HG03342 (cell line): ENCODE measurements around the gene MYOM1.
"Not testable (repeated sequence)": the region's sequence is repeated elsewhere in the genome, so short reads cannot be mapped to it uniquely, and the experiment has no call there.

Experiments used
- ATAC-seq: cut with Tn5 transposase; IDR thresholded peaks from one replicate; pipeline ENCODE4 v1.9.1; 2021; ENCODE audit warnings: mild to moderate bottlenecking, moderate library complexity; ENCODE audit not compliant: unreplicated experiment

MYOM1 gene

GRCh38 chr18:3221496-3221895 is 1.7 kb upstream of the MYOM1 start:
- ATAC-seq, result no peak

GRCh38 chr18:3220868-3221267 is 1.1 kb upstream of the MYOM1 start:
- not testable (repeated sequence) for ATAC-seq

GRCh38 chr18:3219241-3219630 is 532 bp downstream of the MYOM1 start:
- no peak for ATAC-seq

GRCh38 chr18:3218819-3219218 is 949 bp downstream of the MYOM1 start:
- ATAC-seq, result no peak

GRCh38 chr18:3217948-3218647 is 1.7 kb downstream of the MYOM1 start:
- ATAC-seq, result no peak

- ATAC-seq, result no peak
Observed at GRCh38 chr18:3216987-3217386, 2.8 kb downstream of the MYOM1 start.

- no peak for ATAC-seq
Observed at GRCh38 chr18:3214855-3215637, 4.7 kb downstream of the MYOM1 start.

GRCh38 chr18:3213300-3214059 is 6.3 kb downstream of the MYOM1 start:
- no peak for ATAC-seq

- no peak for ATAC-seq
Observed at GRCh38 chr18:3212657-3213056, 7.1 kb downstream of the MYOM1 start.

- ATAC-seq, result no peak
Observed at GRCh38 chr18:3211236-3211992, 8.4 kb downstream of the MYOM1 start.

- ATAC-seq, result no peak
Observed at GRCh38 chr18:3209859-3210569, 9.8 kb downstream of the MYOM1 start.

GRCh38 chr18:3207565-3207964 is 12.2 kb downstream of the MYOM1 start:
- no peak for ATAC-seq

GRCh38 chr18:3205239-3205638 is 14.5 kb downstream of the MYOM1 start:
- ATAC-seq, result no peak

GRCh38 chr18:3199942-3200645 is 19.7 kb downstream of the MYOM1 start:
- no peak for ATAC-seq

GRCh38 chr18:3198260-3198860 is 21.4 kb downstream of the MYOM1 start:
- ATAC-seq, result not testable (repeated sequence)

- no peak for ATAC-seq
Observed at GRCh38 chr18:3194947-3195612, 24.7 kb downstream of the MYOM1 start.

- ATAC-seq, result no peak
Observed at GRCh38 chr18:3193331-3193730, 26.4 kb downstream of the MYOM1 start.

GRCh38 chr18:3192752-3193151 is 27.0 kb downstream of the MYOM1 start:
- no peak for ATAC-seq

- no peak for ATAC-seq
Observed at GRCh38 chr18:3192286-3192685, 27.5 kb downstream of the MYOM1 start.
